HG03135 (cell line): ENCODE measurements around the gene ADAMTS6.
"Not testable (repeated sequence)": the region's sequence is repeated elsewhere in the genome, so short reads cannot be mapped to it uniquely, and the experiment has no call there.

ENCODE experiments used
- ATAC-seq: cut with Tn5 transposase; IDR thresholded peaks from one replicate; pipeline ENCODE4 v1.9.1; 2021; ENCODE audit warnings: mild to moderate bottlenecking, moderate library complexity; ENCODE audit not compliant: unreplicated experiment

ADAMTS6 gene

GRCh38 chr5:65370505-65370904, 111.2 kb downstream of the ADAMTS6 start:
- ATAC-seq = not testable (repeated sequence)

DNA sequence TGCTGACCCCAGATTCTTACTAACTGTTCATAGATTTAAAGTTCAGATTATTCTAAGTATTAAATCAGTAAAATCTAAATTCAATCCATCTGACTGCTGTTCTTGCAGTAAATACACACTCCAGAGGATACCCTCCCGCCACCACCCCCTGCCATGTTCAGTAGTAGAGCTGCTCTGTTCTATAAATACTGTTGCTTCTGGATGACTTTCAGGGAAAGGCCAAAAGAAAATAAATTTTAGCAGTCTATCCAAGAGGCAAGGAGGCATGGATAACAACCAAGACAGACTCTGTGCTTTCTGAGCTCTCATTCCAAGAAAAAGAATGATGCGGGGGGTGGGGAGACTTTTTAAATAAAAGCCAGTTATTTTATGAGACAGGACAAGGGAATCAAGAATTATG, 115.1 kb downstream of the ADAMTS6 start:
- no peak for ATAC-seq

GRCh38 chr5:65364907-65365306, 116.8 kb downstream of the ADAMTS6 start:
- ATAC-seq = no peak

DNA sequence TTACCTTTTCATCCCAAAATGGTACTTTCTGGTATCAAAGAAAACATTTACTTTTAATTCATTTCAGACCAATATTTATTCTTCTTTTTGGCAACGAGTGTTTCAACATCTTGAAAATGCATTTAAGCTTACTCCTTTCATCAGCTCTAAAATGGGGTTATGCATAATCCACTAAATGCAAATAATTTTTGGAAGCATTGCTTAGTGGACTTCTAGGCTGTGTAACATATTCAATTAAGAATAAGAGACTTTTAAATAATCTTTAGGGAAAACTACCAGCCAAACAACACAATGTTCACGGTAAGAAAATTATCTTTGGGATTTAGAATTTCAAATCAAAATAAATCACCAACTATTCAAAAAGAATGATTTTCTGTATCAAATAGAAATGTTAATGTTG, 118.2 kb downstream of the ADAMTS6 start:
- ATAC-seq = no peak

DNA sequence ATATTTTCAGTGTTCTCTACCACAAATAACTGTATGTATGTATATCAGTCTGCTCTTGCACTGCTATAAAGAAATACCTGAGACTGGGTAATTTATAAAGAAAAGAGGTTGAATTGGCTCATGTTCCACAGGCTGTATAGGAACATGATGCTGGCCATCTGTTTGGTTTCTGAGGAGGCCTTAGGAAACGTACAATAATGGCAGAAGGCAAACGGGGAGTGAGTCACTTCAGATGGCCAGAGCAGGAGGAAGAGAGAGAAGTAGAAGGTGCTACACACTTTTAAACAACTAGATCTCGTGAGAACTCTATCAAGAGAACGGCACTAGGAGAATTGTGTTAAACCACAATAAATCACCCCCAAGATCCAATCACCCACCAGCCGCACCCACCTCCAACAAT, 121.7 kb downstream of the ADAMTS6 start:
- ATAC-seq = no peak

GRCh38 chr5:65359569-65359968, 122.2 kb downstream of the ADAMTS6 start:
- no peak for ATAC-seq

- ATAC-seq = no peak
These were observed 125.4 kb downstream of the ADAMTS6 start for GRCh38 chr5:65356274-65356673.

- no peak for ATAC-seq
These were observed 126.4 kb downstream of the ADAMTS6 start for GRCh38 chr5:65355301-65355700.

DNA sequence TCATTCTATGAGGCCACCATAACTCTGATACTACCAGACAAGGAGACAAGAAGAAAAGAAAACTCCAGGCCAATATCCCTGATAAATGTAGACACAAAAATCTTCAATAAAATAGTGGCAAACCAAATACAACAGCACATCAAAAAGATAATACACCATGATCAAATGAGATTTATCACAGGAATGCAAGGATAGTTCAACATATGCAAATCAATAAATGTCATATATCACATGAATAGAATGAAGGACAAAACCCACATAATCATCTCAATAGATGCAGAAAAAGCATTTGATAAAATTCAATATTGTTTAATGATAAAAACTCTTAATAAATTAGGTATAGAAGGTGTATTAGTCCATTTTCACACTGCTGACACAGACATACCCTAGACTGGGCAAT, 139.9 kb downstream of the ADAMTS6 start:
- no peak for ATAC-seq

DNA sequence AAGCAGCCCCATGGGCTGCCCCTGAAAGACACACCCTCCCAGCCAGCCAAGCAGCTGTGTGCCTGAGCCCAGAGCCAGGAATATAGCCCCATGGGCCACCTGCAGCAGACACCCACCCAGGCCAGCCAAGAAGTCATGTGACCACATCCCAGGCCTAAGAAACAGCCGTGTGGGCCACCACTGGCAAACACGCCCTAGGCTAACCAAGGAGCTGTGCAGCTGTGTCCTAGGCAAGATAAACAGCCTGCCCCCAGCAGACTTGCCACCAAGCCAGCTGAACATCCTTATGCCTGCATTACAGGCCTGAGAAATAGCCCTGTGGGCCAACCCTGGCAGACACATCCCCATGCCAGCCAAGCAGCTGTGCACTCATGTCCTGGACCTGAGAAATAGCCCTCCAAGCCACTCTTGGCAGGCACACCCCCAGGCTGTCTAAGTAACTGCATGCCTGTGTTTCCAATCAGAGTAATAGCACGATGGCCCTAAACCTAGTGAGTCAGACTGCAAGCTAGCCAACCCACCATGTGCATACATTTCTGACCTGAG, 143.0 kb downstream of the ADAMTS6 start:
- no peak for ATAC-seq

DNA sequence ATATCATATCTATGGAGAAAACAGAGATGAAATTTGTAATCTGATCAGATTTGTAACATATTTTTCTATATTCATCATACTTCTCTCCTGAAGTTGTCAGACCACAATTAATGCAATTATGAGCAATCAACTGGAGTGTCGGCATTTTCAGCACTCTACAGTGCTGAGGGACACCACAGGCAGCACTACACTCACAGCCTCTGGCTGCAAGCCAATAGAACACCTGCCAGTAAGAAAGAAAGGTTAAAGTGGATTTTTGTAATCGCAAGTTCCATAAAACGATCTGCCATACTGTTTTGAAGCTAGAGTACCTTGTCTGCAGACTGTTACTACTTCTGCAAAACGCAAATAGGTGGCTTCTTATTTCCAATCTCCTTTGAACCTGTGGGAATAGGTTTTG, 147.6 kb downstream of the ADAMTS6 start:
- ATAC-seq = no peak

DNA sequence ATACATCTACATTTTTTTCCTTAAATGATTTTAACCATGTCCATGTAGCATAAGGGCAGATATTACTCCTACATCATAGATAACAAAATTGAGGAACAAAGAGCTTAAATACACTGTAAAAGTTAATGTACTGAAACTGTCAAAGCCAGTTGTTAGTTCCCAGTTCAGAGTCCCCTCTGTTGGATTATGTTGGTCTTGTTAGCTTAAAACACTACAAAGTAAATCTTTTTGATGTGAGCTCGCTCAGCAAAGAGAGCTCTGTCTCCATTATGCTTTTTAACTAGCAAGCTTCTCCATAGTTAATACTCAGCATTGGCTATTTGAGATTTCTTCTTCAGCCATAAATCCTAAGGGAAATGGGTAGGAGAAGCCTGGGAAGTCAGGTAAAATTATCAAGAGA, 149.1 kb downstream of the ADAMTS6 start:
- no peak for ATAC-seq

DNA sequence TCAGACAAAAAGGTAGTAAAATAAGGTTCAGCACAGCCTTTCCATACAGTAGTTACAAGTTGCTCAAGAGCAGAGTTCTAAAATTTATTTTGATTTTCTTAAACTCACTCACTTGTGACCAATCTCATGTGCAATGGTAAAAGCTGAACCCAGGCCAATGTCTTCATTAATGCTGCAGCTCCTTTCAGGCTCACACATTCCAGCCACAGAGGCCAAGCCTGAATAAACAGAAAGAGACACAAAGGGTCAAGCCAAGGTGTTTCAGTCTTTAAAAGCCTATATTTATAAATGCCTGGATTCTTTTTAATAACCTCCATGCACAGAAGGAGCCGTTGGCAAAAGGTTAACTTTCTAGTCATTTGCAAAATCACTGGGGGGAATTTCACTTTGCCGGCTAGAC, 152.5 kb downstream of the ADAMTS6 start:
- ATAC-seq = no peak

DNA sequence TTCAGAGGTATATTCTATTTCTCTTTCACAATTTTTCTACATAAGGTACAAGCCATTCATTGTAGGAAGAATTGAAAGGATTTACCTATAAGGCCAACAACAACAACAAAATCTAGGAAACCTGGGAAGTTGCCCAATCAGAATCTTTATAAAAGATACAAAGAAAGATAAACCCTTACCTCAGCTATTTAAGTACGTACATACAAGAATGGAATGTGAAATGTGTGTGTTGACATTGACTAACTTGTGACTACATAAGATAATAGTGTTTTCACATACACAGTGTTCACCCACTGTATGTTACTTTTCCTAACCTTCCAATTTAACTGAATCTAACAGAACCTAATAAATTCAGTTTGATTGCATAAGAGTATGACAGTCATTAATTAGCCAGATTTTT, 154.1 kb downstream of the ADAMTS6 start:
- ATAC-seq = no peak

DNA sequence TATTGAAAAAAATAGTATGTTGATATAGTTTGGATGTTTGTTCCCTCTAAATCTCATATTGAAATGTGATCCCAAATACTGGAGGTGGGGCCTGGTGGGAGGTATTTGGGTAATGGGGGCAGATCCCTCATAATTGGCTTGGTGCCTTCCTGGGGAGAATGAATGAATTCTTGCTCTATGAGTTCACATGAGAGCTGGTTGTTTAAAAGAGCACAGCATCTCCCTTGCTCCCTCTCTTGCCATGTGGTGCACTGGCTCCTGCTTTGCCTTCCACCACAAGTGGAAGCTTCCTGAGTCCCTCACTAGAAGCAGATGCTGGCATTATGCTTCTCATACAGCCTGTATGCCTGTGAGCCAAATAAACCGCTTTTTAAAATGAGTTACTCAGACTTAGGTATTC, 154.8 kb downstream of the ADAMTS6 start:
- ATAC-seq = no peak

GRCh38 chr5:65324226-65324625, 157.5 kb downstream of the ADAMTS6 start:
- no peak for ATAC-seq

GRCh38 chr5:65320704-65321103, 161.0 kb downstream of the ADAMTS6 start:
- ATAC-seq = not testable (repeated sequence)

GRCh38 chr5:65320250-65320649, 161.5 kb downstream of the ADAMTS6 start:
- ATAC-seq = no peak

GRCh38 chr5:65307931-65308330, 173.8 kb downstream of the ADAMTS6 start:
- no peak for ATAC-seq

- no peak for ATAC-seq
These were observed 174.6 kb downstream of the ADAMTS6 start for GRCh38 chr5:65307088-65307487.

DNA sequence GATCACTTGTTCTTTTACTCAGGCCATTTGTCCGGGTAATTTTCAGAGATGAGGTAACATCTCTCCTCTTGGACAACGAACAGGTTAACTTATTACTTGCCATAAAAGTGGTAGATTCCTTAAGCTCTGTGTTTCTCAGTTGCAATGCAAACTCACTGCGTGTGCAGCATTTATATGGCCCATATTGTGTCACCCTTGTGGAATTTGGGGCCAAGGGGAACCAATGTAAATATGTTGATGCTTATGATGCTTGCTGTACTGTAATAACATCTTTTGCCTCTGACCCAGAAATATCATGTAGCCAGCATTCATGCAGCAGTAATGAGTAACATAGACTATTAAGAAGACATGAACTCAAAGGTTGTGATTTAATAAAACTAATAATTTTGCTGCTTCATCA, 175.8 kb downstream of the ADAMTS6 start:
- no peak for ATAC-seq

GRCh38 chr5:65299861-65300260, 181.9 kb downstream of the ADAMTS6 start:
- no peak for ATAC-seq

DNA sequence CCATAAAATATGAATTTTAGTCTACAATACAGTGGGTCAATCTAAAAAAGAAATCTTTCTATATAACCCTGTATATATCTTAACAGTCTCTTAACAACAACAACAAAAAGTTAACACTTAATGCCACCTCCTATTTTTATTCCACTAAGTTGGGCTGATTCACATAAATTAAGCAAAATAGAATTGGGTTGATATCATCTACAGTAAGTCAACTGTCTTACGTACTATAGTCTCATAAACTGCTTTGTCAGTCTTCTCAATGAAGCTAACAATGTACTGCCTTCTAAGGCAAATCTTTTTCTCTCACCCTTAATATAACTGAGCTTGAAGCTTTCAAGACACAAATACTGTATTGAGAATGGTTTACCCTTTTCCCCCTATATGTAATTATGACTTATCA, 185.7 kb downstream of the ADAMTS6 start:
- ATAC-seq = no peak

- no peak for ATAC-seq
These were observed 189.5 kb downstream of the ADAMTS6 start for GRCh38 chr5:65292196-65292595.
